Upper lobe of left lung (tissue), 6 donors: Measurements from ENCODE around the gene IQCH. TPM values are rescaled to one million over a fixed set of nuclear protein-coding genes. Genes with fewer than 3 reads are reported as not detected.

Source experiments
- ATAC-seq, 2 donors: fragments of 200-7000 bp; cut with Tn5 transposase; one replicate each; pipeline ENCODE4 v1.9.1; 2022; ENCODE audit warnings: mild to moderate bottlenecking in 2 of 2, moderate library complexity in 2 of 2; ENCODE audit not compliant: low FRiP score in 2 of 2
- DNase-seq, 2 donors: peaks; one replicate each; pipeline ENCODE4 v3.0.0-alpha.2; 2019 to 2020
- H3K27ac ChIP-seq, 4 donors: fragments of 200-600 bp; sonication (generic); one replicate each; pipeline ENCODE4 v1.5.1; 2016 to 2019
- H3K27me3 ChIP-seq, 4 donors: fragments of 200-600 bp; sonication (generic); one replicate each; pipeline ENCODE4 v1.5.1; 2017 to 2019
- H3K36me3 ChIP-seq, 4 donors: fragments of 200-600 bp; sonication (generic); one replicate each; pipeline ENCODE4 v1.5.1; 2016 to 2019
- H3K4me1 ChIP-seq, 4 donors: fragments of 200-600 bp; sonication (generic); one replicate each; pipeline ENCODE4 v1.5.1; 2018 to 2019
- H3K4me3 ChIP-seq, 4 donors: fragments of 200-600 bp; sonication (generic); one replicate each; pipeline ENCODE4 v1.5.1; 2017 to 2019; ENCODE audit warnings: mild to moderate bottlenecking in 2 of 4, moderate library complexity in 1 of 4
- H3K9me3 ChIP-seq, 4 donors: fragments of 200-600 bp; sonication (generic); one replicate each; pipeline ENCODE4 v1.5.1; 2018 to 2019
- CTCF ChIP-seq, 6 experiments: fragments of 450-650 bp in 4 of 6; fragments of 200-600 bp in 2 of 6; sonication (generic) in 2 of 6; IDR thresholded peaks; one replicate each; pipeline ENCODE4 v1.5.1; 2016 to 2019; ENCODE audit warnings: antibody characterized with exemption in 6 of 6
- EP300 ChIP-seq, 4 donors: sonication (generic); formaldehyde crosslinking; IDR thresholded peaks; one replicate each; pipeline ENCODE4 v1.5.1; 2017; ENCODE audit warnings: antibody characterized with exemption in 4 of 4, control low read depth in 2 of 4
- POLR2A ChIP-seq, 4 donors: fragments of 450-650 bp; IDR thresholded peaks; one replicate each; pipeline ENCODE4 v1.5.1; 2016 to 2017; ENCODE audit warnings: antibody characterized with exemption in 4 of 4, mild to moderate bottlenecking in 2 of 4
- POLR2AphosphoS5 ChIP-seq, 2 donors: sonication (generic); formaldehyde crosslinking; IDR thresholded peaks; one replicate each; pipeline ENCODE4 v1.5.1; 2017; ENCODE audit warnings: antibody characterized with exemption in 2 of 2
- WGBS, 2 donors: methylation state at CpG; one replicate each; pipeline ENCODE4 v1.1.5; 2017 to 2018; 5-methylcytosine and 5-hydroxymethylcytosine counted together
- total RNA-seq, 6 donors: library from RNA; depleted of rRNA in 4 of 6; stranded (reverse); fragments of >200 nt in 4 of 6; gene quantifications; one replicate each; pipeline versions ENCODE4 v1.1.0 to v1.2.1, GENCODE V29; 2016 to 2021
- donor health status: DM: no; HTN: no; CAD: no; lungs with moderate emphysema.
- donor health status: DM: no; HTN: yes; CAD: no; lungs with severe emphysema.

IQCH gene
- total RNA-seq, 6 donors from 2014 or later = 1.0 to 18.0 (median 2.7) TPM

- H3K9me3 ChIP-seq = no peaks in the 10 kb centered on the region
- no peak for DNase-seq
- H3K4me1 ChIP-seq = no peaks in the 10 kb centered on the region
- 81 to 85% methylated on average over 6 of the region's 6 CpGs for WGBS, 2 donors
- no peak overlapping the region for H3K27ac ChIP-seq
- ATAC-seq = no peak
- H3K4me3 ChIP-seq = no peak overlapping the region
- TF ChIP-seq CTCF (IDR thresholded peaks at IDR 0.05) (no peak), EP300 (IDR thresholded peaks at IDR 0.05) (no peak), POLR2AphosphoS5 (IDR thresholded peaks at IDR 0.05) (no peak), POLR2A (IDR thresholded peaks at IDR 0.05) (no peak)
- H3K36me3 ChIP-seq = no peaks in the 10 kb centered on the region
- H3K27me3 ChIP-seq = no peaks in the 10 kb centered on the region
Measured at GRCh38 chr15:67409175-67409574, 154.6 kb downstream of the IQCH start.

- Histone ChIP-seq H3K9me3 (no peaks in the 10 kb centered on the region), H3K4me1 (no peaks in the 10 kb centered on the region), H3K27me3 (no peaks in the 10 kb centered on the region), H3K27ac (no peak overlapping the region), H3K4me3 (no peak overlapping the region), H3K36me3 (no peaks in the 10 kb centered on the region)
- no peak for ATAC-seq
- no peak for TF ChIP-seq POLR2A (IDR thresholded peaks at IDR 0.05)
- no peak for TF ChIP-seq CTCF (IDR thresholded peaks at IDR 0.05)
- no peak for TF ChIP-seq EP300 (IDR thresholded peaks at IDR 0.05)
- no peak for TF ChIP-seq POLR2AphosphoS5 (IDR thresholded peaks at IDR 0.05)
- DNase-seq = no peak
Measured at GRCh38 chr15:67411486-67411885, 156.9 kb downstream of the IQCH start.

- H3K36me3 ChIP-seq = no peaks in the 10 kb centered on the region
- no peak overlapping the region for H3K4me3 ChIP-seq
- WGBS, 2 donors = 51 to 52% methylated on average over 11 of the region's 11 CpGs
- no peak for TF ChIP-seq EP300 (IDR thresholded peaks at IDR 0.05)
- TF ChIP-seq POLR2A (IDR thresholded peaks at IDR 0.05) = no peak
- TF ChIP-seq POLR2AphosphoS5 (IDR thresholded peaks at IDR 0.05) = no peak
- TF ChIP-seq CTCF (IDR thresholded peaks at IDR 0.05) = no peak
- no peaks in the 10 kb centered on the region for H3K27me3 ChIP-seq
- ATAC-seq (no peak), DNase-seq (no peak)
- no peak overlapping the region for H3K27ac ChIP-seq
- no peaks in the 10 kb centered on the region for H3K9me3 ChIP-seq
- no peaks in the 10 kb centered on the region for H3K4me1 ChIP-seq
Measured at GRCh38 chr15:67413770-67414390, 159.3 kb downstream of the IQCH start.

- no peaks in the 10 kb centered on the region for H3K9me3 ChIP-seq
- DNase-seq (no peak), ATAC-seq (no peak)
- H3K36me3 ChIP-seq = no peaks in the 10 kb centered on the region
- no peaks in the 10 kb centered on the region for H3K4me1 ChIP-seq
- WGBS, 2 donors = 93 to 96% methylated on average over 7 of the region's 7 CpGs
- no peak overlapping the region for H3K27ac ChIP-seq
- TF ChIP-seq POLR2A (IDR thresholded peaks at IDR 0.05) (no peak), POLR2AphosphoS5 (IDR thresholded peaks at IDR 0.05) (no peak), CTCF (IDR thresholded peaks at IDR 0.05) (no peak), EP300 (IDR thresholded peaks at IDR 0.05) (no peak)
- no peaks in the 10 kb centered on the region for H3K27me3 ChIP-seq
- H3K4me3 ChIP-seq = no peak overlapping the region
Measured at GRCh38 chr15:67415181-67415580, 160.6 kb downstream of the IQCH start.

GRCh38 chr15:67416891-67417290 lies 162.3 kb downstream of the IQCH start:
- 63 to 68% methylated on average over 6 of the region's 6 CpGs for WGBS, 2 donors
- H3K27me3 ChIP-seq = no peaks in the 10 kb centered on the region
- TF ChIP-seq POLR2A (IDR thresholded peaks at IDR 0.05) = no peak
- TF ChIP-seq CTCF (IDR thresholded peaks at IDR 0.05) = no peak
- TF ChIP-seq EP300 (IDR thresholded peaks at IDR 0.05) = no peak
- ATAC-seq (no peak), DNase-seq (no peak)
- H3K9me3 ChIP-seq = no peaks in the 10 kb centered on the region
- H3K4me1 ChIP-seq = no peaks in the 10 kb centered on the region
- H3K27ac ChIP-seq = no peak overlapping the region
- no peak overlapping the region for H3K4me3 ChIP-seq
- H3K36me3 ChIP-seq = no peaks in the 10 kb centered on the region
